Coronary artery (tissue), 2 donors: Measurements from ENCODE around the gene CCDC73.
"Not testable (repeated sequence)": the region's sequence is repeated elsewhere in the genome, so short reads cannot be mapped to it uniquely, and the experiment has no call there.

Source experiments
- DNase-seq: peaks from one replicate; pipeline ENCODE4 v3.0.0-alpha.2; 2017; ENCODE audit warnings: low spot score
- H3K27ac ChIP-seq, 2 donors: fragments of 200-600 bp; sonication (generic); one replicate each; pipeline ENCODE4 v1.5.1; 2016 to 2019
- H3K4me3 ChIP-seq: fragments of 200-600 bp; sonication (generic); 2 replicates; pipeline ENCODE4 v1.5.1; 2016; ENCODE audit warnings: mild to moderate bottlenecking, moderate library complexity
- TF ChIP-seq, protein P1 (sequence below): fragments of 200-600 bp; sonication (generic); IDR thresholded peaks from one replicate; pipeline ENCODE4 v1.5.1; 2019; ENCODE audit warnings: antibody characterized with exemption

CCDC73 gene

DNA sequence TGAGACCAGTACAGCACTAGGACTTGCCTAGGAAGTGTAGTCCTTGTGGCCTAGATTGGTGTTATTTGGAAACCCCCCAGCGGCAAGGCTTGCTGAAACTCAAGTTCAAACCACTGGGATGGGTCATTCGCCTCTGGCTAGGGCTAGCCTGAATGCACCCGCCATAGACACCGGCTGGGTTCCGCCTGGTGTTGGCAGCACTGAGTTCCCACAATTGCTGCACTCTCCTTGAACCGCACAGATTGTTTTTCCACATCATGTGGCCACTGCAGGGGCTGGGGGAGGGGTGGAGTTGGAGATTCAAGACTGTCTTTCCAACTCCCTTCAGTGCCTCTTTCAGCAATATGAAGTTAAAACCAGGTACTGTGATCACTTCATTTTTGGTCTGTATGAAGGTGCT lies 43.1 kb downstream of the CCDC73 start:
- H3K27ac ChIP-seq, result no peak overlapping the region
- no peak overlapping the region for H3K4me3 ChIP-seq
- no peak for DNase-seq
- TF ChIP-seq, protein P1, sequence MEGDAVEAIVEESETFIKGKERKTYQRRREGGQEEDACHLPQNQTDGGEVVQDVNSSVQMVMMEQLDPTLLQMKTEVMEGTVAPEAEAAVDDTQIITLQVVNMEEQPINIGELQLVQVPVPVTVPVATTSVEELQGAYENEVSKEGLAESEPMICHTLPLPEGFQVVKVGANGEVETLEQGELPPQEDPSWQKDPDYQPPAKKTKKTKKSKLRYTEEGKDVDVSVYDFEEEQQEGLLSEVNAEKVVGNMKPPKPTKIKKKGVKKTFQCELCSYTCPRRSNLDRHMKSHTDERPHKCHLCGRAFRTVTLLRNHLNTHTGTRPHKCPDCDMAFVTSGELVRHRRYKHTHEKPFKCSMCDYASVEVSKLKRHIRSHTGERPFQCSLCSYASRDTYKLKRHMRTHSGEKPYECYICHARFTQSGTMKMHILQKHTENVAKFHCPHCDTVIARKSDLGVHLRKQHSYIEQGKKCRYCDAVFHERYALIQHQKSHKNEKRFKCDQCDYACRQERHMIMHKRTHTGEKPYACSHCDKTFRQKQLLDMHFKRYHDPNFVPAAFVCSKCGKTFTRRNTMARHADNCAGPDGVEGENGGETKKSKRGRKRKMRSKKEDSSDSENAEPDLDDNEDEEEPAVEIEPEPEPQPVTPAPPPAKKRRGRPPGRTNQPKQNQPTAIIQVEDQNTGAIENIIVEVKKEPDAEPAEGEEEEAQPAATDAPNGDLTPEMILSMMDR, result no peak

DNA sequence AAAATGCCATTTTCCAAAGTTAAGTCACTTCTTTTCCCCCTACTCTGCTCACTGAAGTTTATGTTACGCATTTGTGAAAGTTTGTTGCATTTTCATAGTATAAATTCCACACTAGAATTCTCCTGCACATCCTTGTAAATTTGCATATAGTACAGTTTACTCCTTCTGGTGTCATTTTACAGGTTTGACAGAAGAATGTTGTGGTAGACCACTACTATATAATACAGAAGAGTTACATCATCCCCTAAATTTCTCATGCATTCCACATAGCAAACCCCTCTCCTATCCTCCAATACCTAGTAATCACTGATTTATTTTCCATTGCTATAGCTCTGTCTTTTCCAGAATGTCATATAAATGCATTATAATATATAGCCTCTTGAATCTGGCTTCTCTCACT lies 64.5 kb downstream of the CCDC73 start:
- TF ChIP-seq, protein P1, result no peak
- DNase-seq, result no peak
- Histone ChIP-seq H3K4me3 (no peak overlapping the region), H3K27ac (no peak overlapping the region)

- Histone ChIP-seq H3K27ac (no peak overlapping the region), H3K4me3 (no peak overlapping the region)
- TF ChIP-seq, protein P1, result no peak
- no peak for DNase-seq
Measured at GRCh38 chr11:32723332-32723731, 71.1 kb downstream of the CCDC73 start.

DNA sequence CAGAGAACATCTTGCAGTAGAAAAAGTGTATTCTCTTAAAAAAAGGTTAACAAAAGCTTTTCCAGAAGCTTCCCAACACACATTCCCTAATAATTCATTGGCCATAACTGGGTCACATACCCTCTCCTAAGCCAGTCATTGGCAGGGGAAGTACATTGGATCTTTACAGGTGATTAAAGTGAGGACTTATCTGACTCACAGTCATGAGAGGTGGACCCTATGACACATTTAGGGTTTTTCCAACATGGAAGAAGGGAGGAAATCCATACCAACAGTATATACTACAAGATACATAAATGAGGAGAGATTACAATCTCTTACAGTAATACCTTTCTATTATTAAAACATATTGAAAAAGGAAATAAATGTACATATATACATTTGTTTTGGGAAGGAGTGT lies 72.2 kb downstream of the CCDC73 start:
- DNase-seq, result no peak
- no peak overlapping the region for H3K27ac ChIP-seq
- TF ChIP-seq, protein P1, result no peak
- no peak overlapping the region for H3K4me3 ChIP-seq

DNA sequence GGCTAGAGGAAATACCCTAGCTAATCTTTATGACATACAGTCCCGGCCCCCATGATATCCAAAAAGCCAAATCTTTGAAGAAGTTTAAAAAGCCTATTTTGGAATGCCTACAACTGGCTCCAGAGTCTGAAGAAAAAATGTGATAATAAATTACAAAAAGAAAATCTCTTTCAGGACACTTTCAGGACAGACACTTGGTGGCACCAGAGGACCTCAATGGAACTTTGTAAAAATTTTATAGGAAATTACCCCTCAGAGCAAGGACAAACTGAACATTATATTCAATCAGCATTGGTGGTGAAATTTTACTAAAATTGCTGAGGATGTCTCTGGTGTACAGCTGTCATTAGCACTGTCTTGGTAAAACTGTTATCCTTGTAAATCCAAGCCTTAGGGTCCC lies 81.0 kb downstream of the CCDC73 start:
- TF ChIP-seq, protein P1, result no peak
- no peak for DNase-seq
- H3K27ac ChIP-seq, result no peak overlapping the region
- no peak overlapping the region for H3K4me3 ChIP-seq

- H3K4me3 ChIP-seq, DNase-seq, H3K27ac ChIP-seq: not testable (repeated sequence)
Measured at GRCh38 chr11:32708978-32709377, 85.5 kb downstream of the CCDC73 start.

- DNase-seq, result no peak
- no peak overlapping the region for H3K27ac ChIP-seq
- TF ChIP-seq, protein P1, result no peak
- no peak overlapping the region for H3K4me3 ChIP-seq
Measured at GRCh38 chr11:32706985-32707741, 87.3 kb downstream of the CCDC73 start.
